H1 (cell line): ENCODE measurements around the gene TTLL1. TPM values are rescaled to one million over a fixed set of nuclear protein-coding genes. Genes with fewer than 3 reads are reported as not detected.

Source experiments
- CHD1 ChIP-seq: IDR thresholded peaks from 2 replicates; pipeline ENCODE4 v1.6.1; 2012; ENCODE audit warnings: low read depth, low read length, improper control_type of control experiment
- JUND ChIP-seq: IDR thresholded peaks from 2 replicates; pipeline ENCODE4 v1.6.1; 2011; ENCODE audit warnings: mild to moderate bottlenecking, improper control_type of control experiment, low read length
- POLR2AphosphoS5 ChIP-seq: IDR thresholded peaks from 2 replicates; pipeline ENCODE4 v1.6.1; 2011; ENCODE audit warnings: low read depth, low read length
- SP1 ChIP-seq: IDR thresholded peaks from 2 replicates; pipeline ENCODE4 v1.6.1; 2011; ENCODE audit warnings: low read depth, low read length
- SP4 ChIP-seq: IDR thresholded peaks from 2 replicates; pipeline ENCODE4 v1.6.1; 2012; ENCODE audit warnings: low read length, inconsistent platforms
- TAF7 ChIP-seq: optimal IDR thresholded peaks from 2 replicates; pipeline ENCODE3; 2011; ENCODE audit warnings: low read depth, mild to moderate bottlenecking, inconsistent platforms, low read length, moderate library complexity, borderline replicate concordance
- polyA plus RNA-seq, 7 experiments: library from polyadenylated mRNA; depleted of rRNA in 3 of 7; stranded (reverse) in 5 of 7; unstranded in 2 of 7; fragments of >200 nt in 5 of 7; fragments of 200-250 nt in 2 of 7; gene quantifications; 1 replicate in 5 of 7; 2 replicates in 1 of 7; 4 replicates in 1 of 7; pipeline versions ENCODE4 v1.2.1 to v1.2.3, GENCODE V29; 2011 to 2013; ENCODE audit warnings: missing spikeins in 2 of 7, mixed read lengths in 2 of 7
- total RNA-seq: library from RNA; stranded (reverse); fragmentation: NEBNext Ultra II Directional; extraction: Animal tissue kit (Norgen Biotek cat#: 25700); gene quantifications from 2 replicates; pipeline ENCODE4 v1.2.1, GENCODE V29; 2021
- TF ChIP-seq, protein P1 (sequence below): IDR thresholded peaks from 2 replicates; pipeline ENCODE4 v1.6.1; 2012; ENCODE audit warnings: low read length, inconsistent platforms

Gene TTLL1
- total and polyA plus RNA-seq, 2 of the 8 experiments (the other 6 are each of a cell fraction or from before 2014, with no cell fraction given) = 5.0 to 13.8 TPM

DNA sequence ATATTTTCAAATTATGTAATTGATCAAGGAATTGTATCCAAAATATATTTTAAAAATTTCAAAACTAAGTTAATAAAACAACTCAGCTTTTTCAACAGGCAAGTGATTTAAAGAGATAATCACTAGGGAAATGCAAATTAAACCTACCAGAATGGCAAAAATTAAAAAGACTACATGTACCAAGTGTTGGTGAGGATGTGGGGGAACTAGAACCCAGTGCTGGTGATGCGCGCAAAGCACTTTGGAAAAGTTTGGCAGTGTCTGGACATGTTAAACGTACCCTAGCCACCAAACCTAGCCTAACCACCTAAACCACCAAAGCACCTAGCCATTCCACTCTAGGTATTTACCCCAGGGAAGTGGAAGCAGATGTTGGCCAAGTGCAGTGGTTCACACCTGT is 97.1 kb downstream of the TTLL1 start (continued):
- TF ChIP-seq, protein P1, sequence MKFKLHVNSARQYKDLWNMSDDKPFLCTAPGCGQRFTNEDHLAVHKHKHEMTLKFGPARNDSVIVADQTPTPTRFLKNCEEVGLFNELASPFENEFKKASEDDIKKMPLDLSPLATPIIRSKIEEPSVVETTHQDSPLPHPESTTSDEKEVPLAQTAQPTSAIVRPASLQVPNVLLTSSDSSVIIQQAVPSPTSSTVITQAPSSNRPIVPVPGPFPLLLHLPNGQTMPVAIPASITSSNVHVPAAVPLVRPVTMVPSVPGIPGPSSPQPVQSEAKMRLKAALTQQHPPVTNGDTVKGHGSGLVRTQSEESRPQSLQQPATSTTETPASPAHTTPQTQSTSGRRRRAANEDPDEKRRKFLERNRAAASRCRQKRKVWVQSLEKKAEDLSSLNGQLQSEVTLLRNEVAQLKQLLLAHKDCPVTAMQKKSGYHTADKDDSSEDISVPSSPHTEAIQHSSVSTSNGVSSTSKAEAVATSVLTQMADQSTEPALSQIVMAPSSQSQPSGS = no peak
- TF ChIP-seq SP4 = no peak
- TF ChIP-seq JUND = no peak
- TF ChIP-seq SP1 = no peak
- no peak for TF ChIP-seq CHD1
- TF ChIP-seq TAF7 = no peak
- TF ChIP-seq POLR2AphosphoS5 = no peak
- TF ChIP-seq, all 59 proteins: peak for 0
